ENCODE data around the gene FBXO9.

DNA sequence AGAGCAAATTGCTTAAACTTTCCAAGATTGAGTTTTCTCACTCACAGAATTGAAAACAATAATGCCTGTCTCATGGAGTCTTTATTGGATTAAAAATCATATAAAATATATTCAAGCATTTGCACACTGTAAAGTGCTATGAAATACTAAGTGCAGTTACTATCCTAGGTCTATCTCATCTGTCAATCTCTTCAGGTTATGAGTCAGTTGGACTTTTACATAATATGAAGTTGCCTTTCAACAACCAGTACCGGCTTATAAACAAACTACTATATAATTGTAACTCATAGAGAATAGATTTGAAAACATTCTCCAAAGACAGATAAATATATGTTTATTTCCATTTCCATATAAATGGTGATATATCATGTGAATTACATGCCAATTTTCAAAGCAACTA is 49.7 kb upstream of the FBXO9 start:
- TF ChIP-seq, protein P1, sequence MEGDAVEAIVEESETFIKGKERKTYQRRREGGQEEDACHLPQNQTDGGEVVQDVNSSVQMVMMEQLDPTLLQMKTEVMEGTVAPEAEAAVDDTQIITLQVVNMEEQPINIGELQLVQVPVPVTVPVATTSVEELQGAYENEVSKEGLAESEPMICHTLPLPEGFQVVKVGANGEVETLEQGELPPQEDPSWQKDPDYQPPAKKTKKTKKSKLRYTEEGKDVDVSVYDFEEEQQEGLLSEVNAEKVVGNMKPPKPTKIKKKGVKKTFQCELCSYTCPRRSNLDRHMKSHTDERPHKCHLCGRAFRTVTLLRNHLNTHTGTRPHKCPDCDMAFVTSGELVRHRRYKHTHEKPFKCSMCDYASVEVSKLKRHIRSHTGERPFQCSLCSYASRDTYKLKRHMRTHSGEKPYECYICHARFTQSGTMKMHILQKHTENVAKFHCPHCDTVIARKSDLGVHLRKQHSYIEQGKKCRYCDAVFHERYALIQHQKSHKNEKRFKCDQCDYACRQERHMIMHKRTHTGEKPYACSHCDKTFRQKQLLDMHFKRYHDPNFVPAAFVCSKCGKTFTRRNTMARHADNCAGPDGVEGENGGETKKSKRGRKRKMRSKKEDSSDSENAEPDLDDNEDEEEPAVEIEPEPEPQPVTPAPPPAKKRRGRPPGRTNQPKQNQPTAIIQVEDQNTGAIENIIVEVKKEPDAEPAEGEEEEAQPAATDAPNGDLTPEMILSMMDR (IDR thresholded peaks at IDR 0.05) = no peak
- no peak for TF ChIP-seq POLR2A (IDR thresholded peaks at IDR 0.05)
